NCI-H2227 (cell line): ENCODE measurements around the gene CCDC85C.

Experiments used
- DNase-seq: peaks from one replicate; lab custom pipeline; 2025; ENCODE audit not compliant: unreplicated experiment; lab: John Stamatoyannopoulos, UW

The CCDC85C gene

GRCh38 chr14:99562856-99563748 is 40.9 kb downstream of the CCDC85C start:
- peak; percentile 81 for DNase-seq

DNA sequence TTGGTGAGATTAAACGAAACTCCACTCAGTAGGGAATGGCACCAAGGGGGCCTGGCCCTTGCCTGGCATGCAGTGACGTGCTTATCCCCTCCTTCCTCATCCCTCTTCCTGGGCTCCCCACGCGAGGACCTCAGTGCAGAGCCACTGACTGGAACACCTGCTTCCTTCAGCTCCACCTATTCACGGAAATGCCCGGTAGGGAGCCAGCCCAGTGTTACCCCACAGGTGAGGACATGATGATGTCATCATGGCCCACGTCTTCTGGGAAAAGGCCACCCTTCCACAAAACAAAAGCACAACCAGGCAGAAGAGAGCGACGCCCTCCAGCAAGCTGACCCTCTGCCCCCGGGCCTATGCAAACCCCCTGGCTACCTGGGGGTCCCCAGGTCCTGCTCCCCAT is 42.1 kb downstream of the CCDC85C start:
- no peak for DNase-seq

DNA sequence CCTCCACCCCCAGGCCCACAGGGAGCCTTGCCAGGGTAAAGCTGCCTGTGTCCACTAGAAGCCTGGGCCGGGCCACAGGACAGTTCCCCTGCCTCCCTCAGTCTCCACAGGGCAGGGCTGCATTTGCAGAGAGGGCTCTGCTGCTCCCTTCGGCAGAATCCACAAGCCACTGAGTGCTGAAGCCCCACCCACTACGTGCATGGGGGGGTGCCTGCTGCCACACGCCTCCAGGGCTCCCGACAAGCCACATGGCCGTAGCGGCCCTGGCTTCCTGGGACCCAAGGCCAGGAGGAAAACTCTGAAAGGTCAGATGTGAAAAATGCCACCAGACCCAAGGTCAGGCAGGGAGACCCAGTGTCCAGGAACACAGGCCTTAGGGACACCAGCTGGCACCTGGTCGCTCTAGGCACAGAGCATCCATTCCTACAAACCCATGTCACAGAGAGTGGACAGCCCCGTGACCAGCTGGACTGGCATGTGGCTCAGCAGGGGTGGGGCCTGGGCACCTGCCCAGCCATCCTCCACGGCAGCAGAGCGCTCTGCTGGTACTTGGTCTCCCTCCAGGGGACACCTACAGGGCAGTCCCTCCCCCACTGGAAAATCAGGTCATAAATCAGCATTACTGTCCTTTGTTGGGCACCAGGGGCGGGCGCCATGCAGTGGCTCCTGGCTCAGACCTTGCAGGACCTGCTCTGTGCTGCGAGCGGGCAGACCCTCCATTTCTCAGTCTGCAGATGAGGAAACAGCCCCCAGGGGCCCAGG is 42.9 kb downstream of the CCDC85C start:
- DNase-seq = no peak

- no peak for DNase-seq
Observed at GRCh38 chr14:99560403-99560802, 43.6 kb downstream of the CCDC85C start.

DNA sequence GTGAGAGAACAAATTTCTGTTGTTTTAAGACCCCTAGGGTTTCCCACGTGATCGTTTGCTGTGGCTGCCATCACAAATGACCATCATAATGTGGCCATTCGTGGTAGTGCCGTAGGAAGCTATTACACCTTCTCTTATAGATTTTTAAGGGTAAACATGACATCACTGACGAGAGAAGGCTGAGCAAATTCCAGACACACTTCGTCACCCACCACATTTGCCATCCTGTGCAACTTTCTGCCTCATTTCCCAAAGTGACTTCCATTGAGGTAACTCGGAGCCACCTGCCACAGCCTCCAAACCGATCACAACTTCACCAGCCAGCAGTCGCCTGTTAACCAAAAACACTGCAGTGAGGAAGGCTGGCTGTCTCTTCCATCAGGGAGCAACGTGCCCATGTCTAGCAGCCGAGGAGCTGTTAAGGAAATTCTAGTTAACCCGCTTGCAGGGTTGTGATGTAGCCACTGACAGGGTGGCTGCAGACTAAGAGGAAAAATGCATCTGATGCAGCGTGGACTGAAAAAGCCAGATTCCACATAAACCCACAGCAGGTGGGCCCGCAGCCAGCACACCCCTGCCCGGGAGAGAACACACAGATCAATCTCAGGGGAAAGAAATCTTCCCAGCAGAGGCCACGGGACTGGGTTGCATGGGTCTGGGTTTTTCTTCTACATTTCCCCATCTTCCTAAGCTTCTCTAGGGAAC is 44.6 kb downstream of the CCDC85C start:
- DNase-seq = no peak

DNA sequence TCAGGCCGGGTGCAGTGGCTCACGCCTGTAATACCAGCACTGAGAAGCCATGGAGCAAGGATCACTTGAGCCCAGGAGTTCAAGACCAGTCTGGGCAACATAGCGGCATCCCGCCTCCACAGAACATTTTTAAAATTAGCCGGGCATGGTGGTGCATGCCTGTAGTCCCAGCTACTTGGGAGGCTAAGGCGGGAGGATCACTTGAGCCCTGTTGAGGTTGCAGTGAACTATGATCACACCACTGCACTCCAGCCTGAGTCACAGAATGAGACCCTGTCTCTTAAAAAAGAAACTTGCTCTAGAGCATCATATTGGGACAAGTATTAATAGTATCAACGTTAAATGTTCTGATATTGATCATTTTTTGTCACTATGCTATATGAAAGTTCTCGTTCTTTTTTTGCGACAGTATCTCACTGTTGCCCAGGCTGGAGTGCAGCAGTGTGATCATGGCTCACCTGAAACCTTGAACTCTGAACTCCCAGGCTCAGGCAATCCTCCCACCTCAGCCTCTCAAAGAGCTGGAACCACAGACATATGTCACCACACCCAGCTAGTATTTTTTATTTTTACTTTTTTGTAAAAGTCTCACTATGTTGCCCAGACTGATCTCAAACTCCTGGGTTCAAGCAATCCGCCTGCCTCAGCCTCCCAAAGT is 47.7 kb downstream of the CCDC85C start:
- DNase-seq = no peak

DNA sequence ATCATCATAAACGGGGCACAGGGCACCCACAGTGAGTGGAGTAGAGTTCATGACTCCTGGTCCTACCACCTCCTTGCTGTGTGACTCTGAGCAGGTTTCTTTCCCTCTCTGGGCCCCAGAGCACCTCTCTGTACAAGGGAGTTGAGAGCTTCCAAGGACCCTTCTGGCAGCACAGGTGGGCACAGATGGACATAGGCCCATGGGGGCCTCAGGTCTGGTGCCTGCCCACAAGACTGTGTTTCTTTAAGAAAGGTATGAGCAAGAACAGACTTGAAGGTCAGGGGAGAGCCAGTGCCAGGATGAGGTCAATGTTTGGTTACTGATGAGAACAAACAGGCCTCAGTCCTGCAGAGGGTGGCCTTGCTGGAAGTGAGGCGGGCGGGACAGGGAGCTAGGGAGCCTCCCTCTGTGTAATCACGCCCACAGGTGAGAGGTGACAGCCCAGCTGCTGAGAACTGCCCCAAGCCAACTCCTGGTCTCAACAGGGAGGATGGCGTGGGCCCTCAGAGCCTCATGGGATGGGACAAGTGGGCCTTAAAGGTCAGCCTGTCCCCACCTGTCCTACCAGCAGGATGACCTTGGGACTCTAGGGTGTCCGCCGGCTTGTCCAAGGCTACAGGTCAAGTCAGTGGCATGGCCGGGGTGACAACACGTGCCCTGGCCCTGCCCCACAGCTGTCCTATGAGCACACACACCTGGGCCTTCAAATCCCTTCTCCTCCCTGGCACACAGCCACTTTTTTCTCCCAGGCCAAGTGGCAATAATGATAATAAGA is 49.1 kb downstream of the CCDC85C start:
- no peak for DNase-seq

DNA sequence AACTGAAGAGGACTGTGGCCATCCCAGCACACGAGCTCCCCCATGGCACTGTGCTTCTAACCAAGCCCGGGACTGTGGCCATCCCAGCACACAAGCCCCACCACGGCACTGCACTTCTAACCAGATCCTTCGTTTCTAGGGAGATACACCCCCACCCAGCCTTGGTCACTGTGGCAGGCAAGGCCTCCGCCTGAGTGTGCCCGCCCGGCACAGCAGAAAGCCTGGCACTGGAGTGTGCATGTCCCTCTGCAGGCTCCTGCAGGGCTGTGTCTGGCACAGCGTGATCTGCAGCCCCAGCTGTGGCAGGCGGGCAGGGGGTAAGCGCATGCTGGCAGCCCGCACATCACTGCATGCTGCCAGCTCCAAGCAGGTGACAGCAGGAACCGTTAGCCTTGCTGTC is 49.8 kb downstream of the CCDC85C start:
- DNase-seq = no peak

- DNase-seq = no peak
Observed at GRCh38 chr14:99552572-99553216, 51.3 kb downstream of the CCDC85C start.

DNA sequence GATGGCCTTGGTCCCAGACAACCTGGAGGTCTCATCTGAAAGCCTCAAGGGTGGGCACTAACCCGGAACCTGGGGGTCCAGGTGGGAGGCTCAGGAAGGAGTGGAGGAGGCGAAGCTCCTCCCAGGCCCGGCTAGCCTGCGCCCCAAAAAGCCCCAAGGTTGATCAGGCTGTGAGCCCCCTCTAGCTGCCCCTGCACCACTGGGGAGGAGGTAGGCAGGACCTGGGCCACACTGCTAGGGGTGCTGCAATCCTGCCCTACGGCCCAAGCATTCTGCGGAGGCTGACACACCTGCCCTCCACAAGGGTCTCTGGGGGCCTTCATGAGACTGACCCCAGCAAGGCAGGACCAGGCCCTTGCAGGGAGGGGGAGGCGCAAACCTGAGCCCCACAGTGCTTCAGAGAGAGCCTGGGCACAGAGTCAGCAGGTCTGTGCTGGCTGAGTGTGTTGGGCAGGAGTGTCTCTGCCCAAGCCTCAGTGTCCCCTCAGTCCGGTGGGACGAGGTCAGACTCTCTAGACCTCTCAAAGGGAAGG is 51.9 kb downstream of the CCDC85C start:
- no peak for DNase-seq

- no peak for DNase-seq
Observed at GRCh38 chr14:99551034-99551922, 52.7 kb downstream of the CCDC85C start.

GRCh38 chr14:99550387-99550992 is 53.5 kb downstream of the CCDC85C start:
- no peak for DNase-seq

- peak; percentile 20 for DNase-seq
Observed at GRCh38 chr14:99549684-99550083, 54.3 kb downstream of the CCDC85C start.

DNA sequence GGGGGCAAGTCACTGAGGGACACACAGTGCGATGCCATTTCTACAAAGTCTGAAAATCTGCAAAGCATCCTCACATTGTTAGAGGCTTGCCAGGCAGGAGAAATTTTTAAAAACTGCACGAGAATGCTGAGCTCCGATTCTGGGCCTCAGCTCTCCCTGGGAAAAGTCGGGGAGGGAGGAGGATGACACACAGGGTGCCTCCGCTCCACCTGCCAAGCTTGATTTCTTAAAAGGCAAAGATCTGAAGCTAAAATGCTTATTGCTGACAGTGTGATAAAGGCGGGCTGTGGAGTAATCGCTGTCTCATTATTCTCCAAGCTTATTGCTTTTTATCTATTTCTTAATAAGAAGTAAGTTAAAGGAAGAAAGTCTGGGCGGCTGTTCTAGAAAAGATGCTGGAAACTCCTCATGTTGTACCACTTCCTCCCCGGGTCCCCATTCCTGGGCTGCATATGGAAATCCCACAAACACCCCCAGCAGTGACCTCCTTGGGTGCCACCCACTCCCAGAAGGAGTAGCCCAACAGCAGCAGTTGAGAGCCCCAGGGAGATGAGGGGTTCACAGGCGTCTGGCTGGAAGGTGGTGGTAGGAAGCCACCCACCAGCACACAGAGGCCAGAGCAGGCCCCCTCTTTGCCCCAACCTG is 55.0 kb downstream of the CCDC85C start:
- no peak for DNase-seq

- DNase-seq = peak; percentile 58
Observed at GRCh38 chr14:99548255-99548654, 55.8 kb downstream of the CCDC85C start.

GRCh38 chr14:99546234-99546879 is 57.6 kb downstream of the CCDC85C start:
- DNase-seq = peak; percentile 23

DNA sequence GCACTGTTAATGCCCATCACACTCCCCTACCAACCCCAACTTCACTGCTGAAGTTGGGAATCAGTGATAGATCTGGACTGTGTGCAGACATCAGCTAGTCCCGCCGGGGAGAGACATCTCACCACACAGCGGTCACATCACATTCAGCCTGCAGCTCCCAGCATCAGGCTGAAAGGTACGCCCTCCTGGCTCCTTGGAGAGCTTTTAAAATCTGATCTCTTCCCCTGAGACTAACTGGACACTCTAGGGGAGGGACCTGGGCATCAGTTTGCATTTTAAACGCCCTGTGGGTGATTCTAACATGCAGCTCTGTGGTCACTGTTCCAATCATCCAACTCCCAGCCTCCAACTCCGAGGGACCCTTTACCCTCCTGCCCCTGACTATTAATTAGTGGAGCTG is 58.4 kb downstream of the CCDC85C start:
- DNase-seq = no peak
